Measurements from ENCODE around the gene PFDN4. TPM values are rescaled to one million over a fixed set of nuclear protein-coding genes. Genes with fewer than 3 reads are reported as not detected.

The PFDN4 gene
- total and polyA plus RNA-seq, 2 of the 13 experiments (the other 11 are each of a cell fraction or from before 2014, with no cell fraction given) = 59.8 to 227 TPM

DNA sequence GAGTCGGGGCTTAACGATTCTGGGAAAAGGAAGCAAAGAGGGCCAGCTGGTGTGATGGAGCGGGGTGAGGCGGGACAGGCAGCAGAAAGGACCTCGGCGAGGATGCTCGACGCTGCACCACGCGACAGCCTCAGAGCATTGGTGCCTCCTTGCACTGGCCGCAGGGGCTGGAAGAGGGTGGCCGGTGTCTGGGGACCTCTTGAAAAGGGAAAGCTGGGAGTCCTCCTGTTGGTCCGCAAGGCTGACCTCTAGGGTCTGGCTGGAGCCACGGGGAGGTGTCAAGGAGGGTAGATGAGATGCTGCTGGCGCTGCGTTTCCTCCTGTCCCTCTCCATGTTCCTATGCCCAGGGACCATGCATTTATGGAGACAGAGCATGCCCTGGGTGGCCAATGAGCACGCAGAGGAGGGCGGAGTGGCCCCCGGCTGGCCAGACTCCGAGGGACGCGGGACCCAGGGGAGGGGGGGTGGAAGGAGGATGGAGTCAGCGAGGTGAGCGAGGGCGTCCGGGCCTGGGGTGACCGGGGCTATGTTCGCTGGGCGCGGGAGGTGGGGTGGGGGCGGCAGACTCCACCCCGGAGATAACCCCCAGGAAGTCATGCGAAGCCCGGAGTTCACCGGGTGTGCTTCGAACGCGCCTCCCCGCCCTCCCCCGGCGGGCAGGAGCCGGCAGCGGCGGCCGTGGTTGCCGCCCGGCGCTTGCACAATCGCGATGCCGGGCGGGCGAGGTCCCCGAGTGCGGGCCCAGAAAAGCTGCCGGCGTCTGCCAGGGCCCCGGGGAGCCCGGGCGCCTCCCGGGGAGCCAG is 34.0 kb upstream of the PFDN4 start, which contains the start of gene CYP24A1 (continued):
- TF ChIP-seq, protein P1, sequence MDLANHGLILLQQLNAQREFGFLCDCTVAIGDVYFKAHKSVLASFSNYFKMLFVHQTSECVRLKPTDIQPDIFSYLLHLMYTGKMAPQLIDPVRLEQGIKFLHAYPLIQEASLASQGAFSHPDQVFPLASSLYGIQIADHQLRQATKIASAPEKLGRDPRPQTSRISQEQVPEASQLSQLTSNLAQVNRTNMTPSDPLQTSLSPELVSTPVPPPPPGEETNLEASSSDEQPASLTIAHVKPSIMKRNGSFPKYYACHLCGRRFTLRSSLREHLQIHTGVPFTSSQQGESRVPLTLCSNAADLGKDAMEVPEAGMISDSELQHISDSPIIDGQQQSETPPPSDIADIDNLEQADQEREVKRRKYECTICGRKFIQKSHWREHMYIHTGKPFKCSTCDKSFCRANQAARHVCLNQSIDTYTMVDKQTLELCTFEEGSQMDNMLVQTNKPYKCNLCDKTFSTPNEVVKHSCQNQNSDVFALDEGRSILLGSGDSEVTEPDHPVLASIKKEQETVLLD (CRISPR knock-in tag; IDR thresholded peaks at IDR 0.05; ENCODE audit: low read depth) = no peak
- TF ChIP-seq ZNF589 (CRISPR knock-in tag; conservative IDR thresholded peaks at IDR 0.05) (no peak), NR1H2 (CRISPR knock-in tag; IDR thresholded peaks at IDR 0.05; ENCODE audit: borderline replicate concordance, low read depth) (no peak), ZNF142 (CRISPR knock-in tag; IDR thresholded peaks at IDR 0.05) (no peak; the same call in 1 of the 2 replicates), CCDC6 (CRISPR knock-in tag; IDR thresholded peaks at IDR 0.05) (peak; percentile 78), ADNP (CRISPR knock-in tag; IDR thresholded peaks at IDR 0.05) (no peak), ERF (CRISPR knock-in tag; IDR thresholded peaks at IDR 0.05) (no peak), HOXA3 (CRISPR knock-in tag; IDR thresholded peaks at IDR 0.05) (peak; percentile 44; the same call in 1 of the 2 replicates), ZFP36L2 (CRISPR knock-in tag; IDR thresholded peaks at IDR 0.05) (no peak), ZKSCAN1 (IDR thresholded peaks at IDR 0.05; ENCODE audit: low read length) (no peak), HNRNPLL (IDR thresholded peaks at IDR 0.05; ENCODE audit: low read depth, low read length, poor library complexity, severe bottlenecking) (peak; percentile 44), ZNF331 (CRISPR knock-in tag; IDR thresholded peaks at IDR 0.05) (no peak), ZNF780A (CRISPR knock-in tag; IDR thresholded peaks at IDR 0.05) (no peak), KDM1A (CRISPR knock-in tag; IDR thresholded peaks at IDR 0.05) (no peak), ZNF878 (CRISPR knock-in tag; IDR thresholded peaks at IDR 0.05) (0 out of 2 replicates have a peak, but pooled peaks have one; percentile 62), ZNF256 (CRISPR knock-in tag; conservative IDR thresholded peaks at IDR 0.05) (no peak), ATF4 (CRISPR knock-in tag; IDR thresholded peaks at IDR 0.05) (no peak), ZNF652 (CRISPR knock-in tag; IDR thresholded peaks at IDR 0.05; ENCODE audit: borderline replicate concordance, low read depth) (no peak), ZNF510 (CRISPR knock-in tag; IDR thresholded peaks at IDR 0.05; ENCODE audit: low read depth) (no peak), YEATS4 (CRISPR knock-in tag; IDR thresholded peaks at IDR 0.05; ENCODE audit: borderline replicate concordance) (peak; percentile 69; the same call in 1 of the 2 replicates), ZSCAN25 (CRISPR knock-in tag; IDR thresholded peaks at IDR 0.05) (no peak)
- TF ChIP-seq, protein P2, sequence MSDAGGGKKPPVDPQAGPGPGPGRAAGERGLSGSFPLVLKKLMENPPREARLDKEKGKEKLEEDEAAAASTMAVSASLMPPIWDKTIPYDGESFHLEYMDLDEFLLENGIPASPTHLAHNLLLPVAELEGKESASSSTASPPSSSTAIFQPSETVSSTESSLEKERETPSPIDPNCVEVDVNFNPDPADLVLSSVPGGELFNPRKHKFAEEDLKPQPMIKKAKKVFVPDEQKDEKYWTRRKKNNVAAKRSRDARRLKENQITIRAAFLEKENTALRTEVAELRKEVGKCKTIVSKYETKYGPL (CRISPR knock-in tag; IDR thresholded peaks at IDR 0.05) = peak; percentile 56; the same call in 1 of the 2 replicates
